ENCODE results near the gene ARHGAP33. TPM values are rescaled to one million over a fixed set of nuclear protein-coding genes. Genes with fewer than 3 reads are reported as not detected.
"Not testable (repeated sequence)": the region's sequence is repeated elsewhere in the genome, so short reads cannot be mapped to it uniquely, and the experiment has no call there.

ARHGAP33 gene
- polyA plus RNA-seq, 6 donors from 2014 or later = 0.58 TPM; not detected in 5

DNA sequence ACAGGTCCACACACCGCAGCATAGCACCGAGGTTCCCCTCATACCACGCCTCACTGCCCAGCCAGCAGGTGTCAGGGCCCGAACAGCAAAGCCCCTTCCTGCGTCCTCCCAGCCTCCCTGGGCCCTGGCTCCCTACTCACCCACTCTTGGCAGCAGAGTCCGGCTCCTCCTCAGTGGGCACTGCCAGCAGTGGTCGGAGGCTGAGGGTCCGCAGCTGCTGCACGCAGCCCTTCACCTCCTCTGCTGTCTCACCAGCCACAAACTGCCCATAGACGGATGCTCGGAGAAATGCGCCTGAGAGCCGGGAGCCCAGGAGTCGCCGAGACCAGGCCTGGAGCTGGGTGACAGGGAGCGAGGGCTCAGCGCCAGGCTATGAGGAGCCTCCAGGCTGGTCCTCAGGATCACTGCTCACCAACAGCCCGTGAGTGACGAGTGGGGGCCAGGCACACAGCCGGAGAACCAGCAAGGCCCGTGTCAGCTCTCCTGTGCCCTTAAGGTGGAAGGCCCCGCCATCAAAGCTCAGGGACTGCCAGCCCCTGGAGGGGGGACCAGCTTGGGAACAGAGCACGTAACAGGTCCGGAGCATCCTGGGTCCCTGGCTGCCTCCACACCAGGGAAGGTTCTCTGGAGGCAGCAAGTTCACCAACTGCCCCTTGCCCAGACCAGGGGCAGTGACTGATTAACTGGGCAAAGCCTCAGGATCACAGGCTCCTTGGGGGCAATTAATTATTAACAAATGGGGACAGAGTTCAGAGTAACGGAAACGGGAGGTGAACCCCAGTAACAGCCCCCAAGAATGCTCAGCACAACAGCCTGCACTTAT is 37.1 kb downstream of the ARHGAP33 start, which contains the start of gene PRODH2:
PRODH2 (minus strand) TSS at position 626 of the 823 bp plus-strand sequence; CDS start at position 586, 40 bp downstream.
- Mint-ChIP-seq H3K4me1 (peaks cover 0 to 4% (median 0%) of the 10 kb centered on the region in 3 donors), H3K27ac (peak within 1 kb of the TSS in 1 of 6 donors; percentile 88), H3K4me3 (no peak within 1 kb of the TSS), H3K36me3 (no peaks in the 10 kb centered on the region), H3K9me3 (peaks cover 0 to 4% (median 0%) of the 10 kb centered on the region in 7 donors), H3K27me3 (peaks cover 14 to 65% (median 30%) of the 10 kb centered on the region in 3 donors)
- ATAC-seq (ENCODE audit: low read depth in 2 of 2) (no peak), DNase-seq (no peak)

DNA sequence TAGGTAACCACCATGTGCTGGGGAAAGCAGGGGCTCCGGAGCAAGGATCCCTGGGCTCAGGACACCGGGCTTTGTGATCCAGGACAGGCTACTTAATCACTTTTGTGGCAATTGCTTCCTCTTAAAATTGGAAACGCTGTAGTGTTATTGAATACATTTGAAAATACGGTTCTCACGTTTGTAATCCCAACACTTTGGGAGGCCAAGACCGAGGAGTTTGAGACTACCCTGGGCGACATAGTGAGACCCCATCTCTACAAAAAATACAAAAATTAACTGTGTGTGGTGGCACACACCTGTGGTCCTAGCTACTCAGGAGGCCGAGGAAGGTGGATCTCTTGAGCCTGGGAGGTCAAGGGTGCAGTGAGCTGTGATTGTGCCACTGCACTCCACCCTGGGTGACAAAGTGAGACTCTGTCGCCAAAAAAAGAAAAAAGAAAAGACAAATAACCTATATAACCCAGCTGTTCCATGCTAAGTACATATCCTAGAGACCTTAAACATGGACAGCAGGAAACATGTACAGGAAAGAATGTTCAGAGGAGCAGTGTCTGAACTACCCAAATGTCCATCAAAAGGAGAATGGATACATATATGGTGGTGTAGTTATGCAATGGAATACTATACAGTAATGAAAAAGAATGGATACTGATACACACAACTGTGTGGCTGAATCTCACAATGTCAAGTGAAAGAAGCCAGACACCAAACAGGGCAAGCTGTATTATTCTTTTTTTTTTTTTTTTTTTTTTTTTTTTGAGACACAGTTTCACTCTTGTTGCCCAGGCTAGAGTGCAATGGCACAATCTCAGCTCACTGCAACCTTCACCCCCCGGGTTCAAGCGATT is 37.9 kb downstream of the ARHGAP33 start:
- peaks cover 16 to 68% (median 34%) of the 10 kb centered on the region in 3 donors for H3K27me3 Mint-ChIP-seq
- no peak for ATAC-seq (ENCODE audit: low read depth in 2 of 2)
- peaks cover 0 to 4% (median 0%) of the 10 kb centered on the region in 3 donors for H3K4me1 Mint-ChIP-seq
- no peaks in the 10 kb centered on the region for H3K36me3 Mint-ChIP-seq
- no peak for DNase-seq
- H3K9me3 Mint-ChIP-seq = peaks cover 0 to 4% (median 0%) of the 10 kb centered on the region in 7 donors
- H3K27ac Mint-ChIP-seq = no peak overlapping the region
- H3K4me3 Mint-ChIP-seq = no peak overlapping the region

DNA sequence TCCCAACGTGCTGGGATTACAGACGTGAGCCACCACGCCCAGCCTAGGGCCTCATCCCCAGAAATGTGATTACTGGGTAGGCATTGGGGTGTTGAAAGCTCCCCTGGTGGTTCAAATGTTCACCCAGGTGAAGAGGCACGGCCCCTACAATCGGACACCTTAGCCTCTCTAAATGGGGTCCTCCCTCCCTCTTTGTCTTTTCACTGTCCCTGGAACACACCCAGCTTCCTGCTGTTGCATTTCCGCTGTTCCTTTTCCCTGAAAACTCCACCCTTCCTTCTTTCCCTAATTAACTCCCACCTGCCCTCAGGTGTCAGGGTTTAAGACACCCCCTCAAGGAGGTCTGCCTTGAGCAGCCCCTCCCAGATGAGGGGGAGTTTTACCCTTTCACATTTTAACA is 40.9 kb downstream of the ARHGAP33 start:
- no peaks in the 10 kb centered on the region for H3K36me3 Mint-ChIP-seq
- ATAC-seq (ENCODE audit: low read depth in 2 of 2) = no peak
- peaks cover 0 to 4% (median 0%) of the 10 kb centered on the region in 7 donors for H3K9me3 Mint-ChIP-seq
- H3K27ac Mint-ChIP-seq = no peak overlapping the region
- H3K27me3 Mint-ChIP-seq = peaks cover 13 to 60% (median 31%) of the 10 kb centered on the region in 3 donors
- peaks cover 0 to 5% (median 0%) of the 10 kb centered on the region in 3 donors for H3K4me1 Mint-ChIP-seq
- no peak for DNase-seq
- peak overlapping the region in 1 of 8 donors; percentile 79 for H3K4me3 Mint-ChIP-seq

DNA sequence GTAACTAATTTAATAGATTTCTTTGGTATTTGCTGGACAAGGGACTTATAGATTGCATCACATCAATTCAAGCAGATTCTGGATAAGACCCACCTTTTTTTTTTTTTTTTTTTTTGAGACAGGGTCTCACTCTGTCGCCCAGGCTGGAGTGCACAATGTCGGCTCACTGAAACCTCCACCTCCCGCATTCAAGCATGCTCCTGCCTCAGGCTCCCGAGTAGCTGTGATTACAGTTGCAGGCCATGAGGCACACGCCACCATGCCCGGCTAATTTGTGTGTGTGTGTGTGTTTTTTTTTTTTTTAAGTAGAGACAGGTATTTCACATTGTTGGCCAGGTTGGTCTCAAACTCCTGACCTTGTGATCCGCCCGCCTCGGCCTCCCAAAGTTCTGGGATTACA is 41.5 kb downstream of the ARHGAP33 start:
- Mint-ChIP-seq H3K4me3 (no peak overlapping the region), H3K4me1 (peaks cover 0 to 4% (median 0%) of the 10 kb centered on the region in 3 donors), H3K36me3 (no peaks in the 10 kb centered on the region), H3K9me3 (peaks cover 0 to 4% (median 0%) of the 10 kb centered on the region in 7 donors), H3K27me3 (peaks cover 13 to 54% (median 25%) of the 10 kb centered on the region in 3 donors), H3K27ac (no peak overlapping the region)
- ATAC-seq (ENCODE audit: low read depth in 2 of 2) (no peak), DNase-seq (no peak)

DNA sequence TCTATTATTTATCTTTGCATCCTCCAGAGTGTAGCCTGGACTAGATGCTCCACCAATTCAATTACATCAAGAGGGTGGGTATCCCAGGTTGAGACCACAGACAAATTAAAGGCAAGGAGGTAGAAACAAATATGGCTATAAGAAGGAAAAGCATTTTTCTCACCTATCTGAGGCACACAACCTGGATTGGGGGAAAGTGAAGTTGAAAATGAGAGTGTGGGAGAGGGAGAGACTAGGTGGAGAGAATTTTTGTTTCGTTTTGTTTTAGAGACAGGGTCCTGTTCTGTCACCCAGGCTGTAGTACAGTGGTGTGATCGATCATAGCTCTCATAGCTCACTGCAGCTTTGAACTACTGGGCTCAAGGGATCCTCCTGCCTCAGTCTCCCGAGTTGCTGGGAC is 43.1 kb downstream of the ARHGAP33 start:
- Mint-ChIP-seq H3K27me3 (peaks cover 15 to 49% (median 18%) of the 10 kb centered on the region in 3 donors), H3K27ac (no peak overlapping the region), H3K9me3 (peaks cover 0 to 4% (median under 1%) of the 10 kb centered on the region in 7 donors), H3K36me3 (no peaks in the 10 kb centered on the region), H3K4me1 (peaks cover 0 to 4% (median 0%) of the 10 kb centered on the region in 3 donors), H3K4me3 (no peak overlapping the region)
- no peak for DNase-seq
- no peak for ATAC-seq (ENCODE audit: low read depth in 2 of 2)

DNA sequence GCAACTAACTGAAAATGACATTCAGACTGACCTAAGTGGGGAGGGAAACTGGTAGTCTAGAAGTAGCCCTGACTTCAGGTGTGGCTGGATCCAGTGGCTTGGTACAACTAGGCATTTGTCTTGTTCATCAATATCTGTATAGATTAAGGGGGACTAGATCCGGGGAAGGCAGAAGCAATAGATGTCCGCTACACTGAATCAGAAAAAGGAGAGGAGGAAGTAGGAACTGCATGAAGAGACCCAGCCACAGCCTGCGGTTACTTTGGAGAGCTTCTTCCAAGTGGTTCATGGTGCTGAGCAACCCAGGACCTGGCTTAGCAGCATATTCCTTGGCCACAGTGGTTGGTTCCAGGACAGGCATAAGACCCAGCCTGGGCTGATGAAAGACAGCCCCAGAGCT is 47.2 kb downstream of the ARHGAP33 start:
- H3K27ac Mint-ChIP-seq = no peak overlapping the region
- H3K27me3 Mint-ChIP-seq = peaks cover 14 to 36% (median 20%) of the 10 kb centered on the region in 3 donors
- peaks cover 0 to 2% (median 0%) of the 10 kb centered on the region in 7 donors for H3K9me3 Mint-ChIP-seq

DNA sequence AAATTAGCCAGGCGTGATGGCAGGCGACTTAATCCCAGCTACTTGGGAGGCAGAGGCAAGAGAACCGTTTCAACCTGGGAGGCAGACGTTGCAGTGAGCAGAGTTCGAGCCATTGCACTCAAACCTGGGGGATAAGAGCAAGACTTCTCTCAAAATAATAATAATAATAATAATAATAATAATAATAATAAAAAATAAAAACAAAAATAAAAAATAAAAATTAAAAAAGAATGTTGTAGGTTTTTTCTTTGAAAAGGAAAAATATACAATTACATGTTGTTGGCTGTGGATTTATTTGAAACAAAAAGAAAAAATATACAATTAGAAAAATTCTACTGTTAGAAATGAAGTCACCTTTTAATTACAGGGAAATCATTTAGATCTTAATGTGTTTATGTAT is 48.8 kb downstream of the ARHGAP33 start:
- peaks cover 0 to 7% (median 0%) of the 10 kb centered on the region in 3 donors for H3K4me1 Mint-ChIP-seq
- no peak for DNase-seq
- H3K27ac Mint-ChIP-seq = no peak overlapping the region
- H3K4me3 Mint-ChIP-seq = no peak overlapping the region
- H3K9me3 Mint-ChIP-seq = peaks cover 0 to 5% (median 0%) of the 10 kb centered on the region in 7 donors
- ATAC-seq (ENCODE audit: low read depth in 2 of 2) = no peak
- H3K27me3 Mint-ChIP-seq = peaks cover 16 to 28% (median 19%) of the 10 kb centered on the region in 3 donors
- H3K36me3 Mint-ChIP-seq = no peaks in the 10 kb centered on the region

More for the DNA sequence above, 47.2 kb downstream of the ARHGAP33 start:
- DNase-seq (no peak), ATAC-seq (ENCODE audit: low read depth in 2 of 2) (no peak)
- Mint-ChIP-seq H3K36me3 (no peaks in the 10 kb centered on the region), H3K4me1 (peaks cover 0 to 4% (median 0%) of the 10 kb centered on the region in 3 donors), H3K4me3 (no peak overlapping the region)

DNA sequence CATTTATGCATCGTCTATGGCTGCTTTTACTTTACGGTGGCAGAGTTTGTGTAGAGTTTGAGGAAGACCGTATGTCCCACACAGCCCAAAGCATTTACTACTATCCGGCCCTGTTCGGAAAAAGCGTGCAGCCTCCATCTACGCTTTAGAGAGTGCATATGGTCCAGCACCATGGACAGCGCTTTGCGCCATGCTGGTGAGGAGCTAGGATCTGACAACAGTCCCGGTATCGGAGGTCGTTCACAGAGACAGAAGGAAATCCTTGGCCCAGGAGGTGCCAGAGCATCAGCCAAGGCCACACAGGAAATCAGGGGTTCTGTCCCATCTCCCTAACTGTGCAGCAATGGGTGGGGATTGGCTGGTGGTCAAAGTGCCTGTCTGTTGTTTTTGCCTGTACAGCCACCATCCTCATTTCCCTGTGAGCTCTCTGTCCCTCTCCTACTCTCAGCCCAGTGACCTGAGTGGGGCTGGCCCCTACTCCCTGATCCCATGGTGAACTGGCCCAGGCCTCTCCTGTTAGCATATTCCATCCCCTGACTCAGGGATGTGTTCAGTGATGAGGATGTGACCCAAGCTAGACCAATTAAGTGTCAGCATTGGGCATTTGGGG is 53.4 kb downstream of the ARHGAP33 start:
- Mint-ChIP-seq H3K27ac (peak overlapping the region in 1 of 6 donors; percentile 81), H3K9me3 (peaks cover 0 to 5% (median 0%) of the 10 kb centered on the region in 7 donors), H3K4me1 (peaks cover 0 to 4% (median 0%) of the 10 kb centered on the region in 3 donors), H3K4me3 (no peak overlapping the region), H3K27me3 (peaks cover 20 to 46% (median 40%) of the 10 kb centered on the region in 3 donors), H3K36me3 (no peaks in the 10 kb centered on the region)
- DNase-seq = peak; percentile 14
- no peak for ATAC-seq (ENCODE audit: low read depth in 2 of 2)

DNA sequence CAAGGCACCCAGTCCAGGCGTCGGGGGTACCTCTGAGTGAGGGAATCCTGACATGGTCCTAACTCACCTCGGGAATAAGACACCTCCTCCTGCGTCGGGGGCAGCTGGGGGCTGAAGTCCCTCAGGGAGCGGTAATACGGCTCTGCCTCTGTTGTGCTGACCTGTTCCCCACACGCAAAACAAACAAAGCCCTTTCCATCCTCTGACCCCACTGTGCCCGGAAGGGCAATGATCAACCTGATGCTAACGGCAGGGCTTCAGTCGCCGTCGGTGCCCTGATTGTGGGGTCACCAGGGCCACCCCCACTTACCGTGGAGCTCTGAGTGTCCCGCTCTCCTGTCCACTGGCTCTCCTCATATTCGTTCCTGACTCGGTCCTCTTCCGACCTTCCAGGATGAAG is 55.6 kb downstream of the ARHGAP33 start:
- no peaks in the 10 kb centered on the region for H3K36me3 Mint-ChIP-seq
- no peak overlapping the region for H3K27ac Mint-ChIP-seq
- ATAC-seq (ENCODE audit: low read depth in 2 of 2) = no peak
- DNase-seq = no peak
- no peak overlapping the region for H3K4me3 Mint-ChIP-seq
- peaks cover 0 to 4% (median 0%) of the 10 kb centered on the region in 3 donors for H3K4me1 Mint-ChIP-seq
- H3K27me3 Mint-ChIP-seq = peaks cover 21 to 42% (median 37%) of the 10 kb centered on the region in 3 donors
- H3K9me3 Mint-ChIP-seq = peaks cover 0 to 5% (median 0%) of the 10 kb centered on the region in 7 donors

DNA sequence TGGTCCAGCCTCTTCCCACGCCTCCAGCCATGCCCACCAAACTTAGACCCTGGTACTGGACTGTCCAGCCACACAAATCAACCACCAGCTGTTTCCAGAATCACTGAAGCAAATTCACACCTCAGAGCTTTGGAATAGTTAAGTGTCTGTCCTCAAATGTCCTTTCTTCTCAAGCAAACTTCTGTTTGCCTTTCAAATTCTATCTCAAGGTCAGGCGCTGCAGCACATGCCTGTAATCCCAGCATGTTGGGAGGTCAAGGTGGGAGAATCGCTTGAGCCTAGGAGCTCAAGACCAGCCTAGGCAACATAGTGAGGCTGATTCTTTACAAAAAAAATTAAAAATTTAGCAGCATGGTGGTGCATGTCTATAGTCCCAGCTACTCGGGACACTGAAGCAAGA is 56.7 kb downstream of the ARHGAP33 start:
- ATAC-seq (ENCODE audit: low read depth in 2 of 2) = no peak
- no peak for DNase-seq
- H3K36me3 Mint-ChIP-seq = no peaks in the 10 kb centered on the region
- H3K4me3 Mint-ChIP-seq = no peak overlapping the region
- H3K9me3 Mint-ChIP-seq = peaks cover 0 to 5% (median 0%) of the 10 kb centered on the region in 7 donors
- peaks cover 0 to 4% (median 0%) of the 10 kb centered on the region in 3 donors for H3K4me1 Mint-ChIP-seq
- peaks cover 27 to 45% (median 42%) of the 10 kb centered on the region in 3 donors for H3K27me3 Mint-ChIP-seq
- H3K27ac Mint-ChIP-seq = no peak overlapping the region

DNA sequence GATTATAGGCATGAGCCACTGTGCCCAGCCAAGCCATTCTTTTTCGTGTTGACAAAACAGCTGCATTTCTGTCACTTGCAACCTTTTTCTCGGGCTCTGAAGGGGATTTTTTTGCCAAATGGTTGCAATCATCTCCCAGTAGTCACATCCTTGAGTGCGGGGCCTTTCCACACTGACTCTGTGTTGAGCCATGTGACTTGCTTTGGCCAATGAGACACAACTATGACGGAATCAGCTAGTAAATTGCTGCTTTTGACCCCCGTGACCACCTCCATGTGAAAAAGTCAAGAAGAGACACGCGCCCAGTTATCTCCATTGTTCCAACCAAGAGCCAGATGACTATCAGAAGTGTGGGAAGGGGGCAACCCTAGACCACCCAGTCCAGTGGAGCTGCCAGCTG is 58.6 kb downstream of the ARHGAP33 start:
- no peak for ATAC-seq (ENCODE audit: low read depth in 2 of 2)
- Mint-ChIP-seq H3K9me3 (peaks cover 0 to 8% (median 2%) of the 10 kb centered on the region in 7 donors), H3K27me3 (peaks cover 26 to 39% (median 36%) of the 10 kb centered on the region in 3 donors), H3K4me1 (no peaks in the 10 kb centered on the region), H3K36me3 (no peaks in the 10 kb centered on the region), H3K27ac (no peak overlapping the region), H3K4me3 (no peak overlapping the region)
- DNase-seq = no peak

DNA sequence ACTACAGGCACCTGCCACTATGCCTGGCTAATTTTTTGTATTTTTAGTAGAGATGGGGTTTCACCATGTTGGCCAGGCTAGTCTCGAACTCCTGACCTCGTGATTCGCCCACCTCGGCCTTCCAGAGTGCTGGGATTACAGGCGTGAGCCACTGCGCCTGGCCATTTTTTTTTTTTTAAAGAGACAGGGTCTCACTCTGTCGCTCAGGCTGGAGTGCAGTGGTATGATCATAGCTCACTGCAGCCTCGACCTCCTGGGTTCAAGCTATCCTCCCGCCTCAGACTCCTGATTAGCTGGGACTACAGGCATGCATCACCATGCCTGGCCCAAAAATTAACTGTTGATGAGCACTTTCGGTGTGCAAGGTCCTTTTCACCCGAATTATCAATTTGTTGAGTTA is 60.7 kb downstream of the ARHGAP33 start:
- not testable (repeated sequence) for H3K36me3 Mint-ChIP-seq; H3K4me3 Mint-ChIP-seq; H3K4me1 Mint-ChIP-seq; DNase-seq; ATAC-seq (ENCODE audit: low read depth in 2 of 2); H3K27ac Mint-ChIP-seq
- Mint-ChIP-seq H3K27me3 (peaks cover 19 to 30% (median 24%) of the 10 kb centered on the region in 3 donors), H3K9me3 (peaks cover 0 to 12% (median 4%) of the 10 kb centered on the region in 7 donors)
